SHP77 treated with DMSO at 0.1 percent for 48 hours (cell line): ENCODE measurements around the gene CCNG1.
"Not testable (repeated sequence)": the region's sequence is repeated elsewhere in the genome, so short reads cannot be mapped to it uniquely, and the experiment has no call there.

Experiments used
- DNase-seq: peaks from one replicate; lab custom pipeline; 2025; lab: John Stamatoyannopoulos, UW

CCNG1 gene

GRCh38 chr5:163444526-163444925, 7.1 kb downstream of the CCNG1 start:
- DNase-seq: no peak

GRCh38 chr5:163445345-163445744, 8.0 kb downstream of the CCNG1 start:
- DNase-seq: no peak

DNA sequence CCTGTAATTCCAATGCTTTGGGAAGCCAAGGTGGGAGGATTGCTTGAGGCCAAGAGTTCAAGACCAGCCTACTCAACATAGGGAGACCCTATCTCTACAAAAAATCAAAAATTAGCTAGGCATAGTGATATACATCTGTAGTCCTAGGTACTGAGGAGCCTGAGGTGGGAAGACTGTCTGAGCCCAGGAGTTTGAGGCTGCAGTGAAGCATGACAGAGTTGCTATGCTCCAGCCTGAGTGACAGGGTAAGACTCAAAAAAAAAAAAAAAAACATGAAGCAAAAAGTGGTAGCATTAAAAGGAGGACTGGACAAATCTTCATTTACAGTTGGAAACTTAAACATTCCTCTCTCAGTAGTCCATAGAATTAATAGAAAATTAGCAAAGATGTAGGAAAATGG, 9.8 kb downstream of the CCNG1 start:
- DNase-seq: no peak

GRCh38 chr5:163447875-163448274, 10.5 kb downstream of the CCNG1 start:
- no peak for DNase-seq

- no peak for DNase-seq
These were observed 11.1 kb downstream of the CCNG1 start for GRCh38 chr5:163448491-163448890.

GRCh38 chr5:163451489-163451888, 14.1 kb downstream of the CCNG1 start:
- DNase-seq: no peak

GRCh38 chr5:163453705-163454104, 16.3 kb downstream of the CCNG1 start:
- no peak for DNase-seq

- DNase-seq: not testable (repeated sequence)
These were observed 18.0 kb downstream of the CCNG1 start for GRCh38 chr5:163455406-163455805.

DNA sequence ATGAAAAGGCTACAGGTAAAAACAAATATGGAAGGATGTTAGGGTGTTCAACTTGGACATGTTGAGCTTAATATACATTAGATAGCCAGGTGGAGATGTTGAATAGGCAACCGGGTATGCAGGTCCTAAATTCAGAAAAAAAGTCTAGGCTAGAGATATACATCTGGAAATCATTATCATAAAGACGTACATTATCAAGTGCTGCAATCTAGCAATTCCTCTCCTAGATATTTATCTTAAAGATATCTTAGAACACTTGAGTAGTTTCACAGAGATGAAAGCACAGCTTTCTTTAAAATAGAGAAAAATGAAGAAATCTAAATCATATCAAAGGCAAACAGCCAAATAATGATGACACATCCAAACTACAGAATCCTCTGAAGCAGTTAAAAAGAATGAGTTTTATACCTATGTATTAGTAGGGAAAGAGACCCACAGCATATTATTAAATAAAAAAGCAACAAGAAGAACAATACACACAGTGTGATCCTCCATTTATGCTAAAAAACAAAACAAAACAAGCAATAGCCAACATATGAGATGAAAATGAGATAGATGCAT, 18.7 kb downstream of the CCNG1 start:
- no peak for DNase-seq

DNA sequence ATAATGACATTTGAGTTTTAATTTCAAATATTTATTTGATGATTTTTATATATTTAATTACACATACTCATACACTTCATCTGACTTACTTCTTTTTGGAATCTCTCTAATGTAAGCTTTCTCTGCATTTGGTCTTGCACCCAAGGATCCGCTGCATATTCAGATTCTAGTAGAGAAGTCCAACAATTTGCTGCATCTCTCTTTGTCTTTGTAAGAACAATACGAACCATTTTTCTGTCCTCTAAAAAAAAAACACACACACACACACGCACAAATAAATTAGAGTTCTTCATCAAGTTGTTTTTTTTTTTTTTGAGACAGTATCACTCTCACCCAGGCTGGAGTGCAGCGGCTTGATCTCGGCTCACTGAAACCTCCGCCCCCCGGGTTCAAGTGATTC, 19.4 kb downstream of the CCNG1 start:
- no peak for DNase-seq

- no peak for DNase-seq
These were observed 21.5 kb downstream of the CCNG1 start for GRCh38 chr5:163458778-163459385.

DNA sequence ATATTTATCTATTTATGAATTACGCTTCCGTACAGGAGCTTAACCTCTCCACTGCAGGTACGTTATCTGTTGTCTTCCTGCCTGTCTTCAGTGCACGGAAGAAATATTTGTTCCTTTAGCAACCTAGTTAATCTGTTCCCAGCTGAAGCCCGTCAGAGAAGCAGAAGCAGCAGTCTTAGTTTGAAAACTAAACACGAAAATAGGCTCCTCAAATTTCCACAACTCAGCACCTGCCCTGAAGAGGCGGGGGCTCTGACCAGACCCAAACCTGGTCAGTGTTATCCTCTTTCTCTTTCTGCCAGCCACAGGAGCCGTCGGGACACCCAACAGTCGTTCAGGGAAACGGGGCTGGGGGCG, 22.0 kb downstream of the CCNG1 start:
- DNase-seq: no peak

DNA sequence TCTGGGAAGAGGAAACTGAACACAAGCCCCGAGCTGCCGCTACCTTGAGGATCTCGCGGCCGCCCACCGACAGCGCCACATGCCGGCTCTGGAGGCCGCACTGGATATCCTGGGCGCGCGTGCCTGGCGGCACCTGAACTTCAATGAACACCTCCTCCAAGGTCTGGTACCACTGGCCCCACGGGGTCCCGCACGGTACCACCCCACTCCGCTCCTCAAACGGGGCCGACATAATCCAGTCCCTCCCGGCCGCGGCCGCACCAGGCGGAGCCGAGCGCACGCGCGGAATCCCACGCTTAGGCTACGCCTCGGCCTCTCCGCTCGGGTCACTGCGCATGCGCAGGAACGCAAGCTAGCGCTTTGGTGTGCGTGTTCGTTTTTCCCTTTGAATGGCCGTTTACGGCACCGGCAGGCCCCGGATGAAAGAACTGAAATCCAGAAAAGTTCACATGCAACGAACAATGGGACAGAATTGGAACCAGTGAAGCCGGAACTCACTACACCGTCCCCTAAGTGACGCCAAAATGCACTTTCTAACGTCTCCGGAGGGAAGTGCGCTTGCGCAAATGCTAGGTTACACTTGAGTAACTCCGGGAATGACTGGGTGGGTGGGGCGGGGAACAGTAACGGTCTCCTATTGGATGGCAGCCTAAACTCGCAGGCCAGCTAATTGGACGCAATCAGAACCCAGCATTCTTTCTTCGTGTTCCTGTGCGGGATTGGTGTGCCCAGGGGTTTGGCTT, 22.6 kb downstream of the CCNG1 start, which contains the start of gene NUDCD2:
NUDCD2 (minus strand) TSS at position 284 of the 743 bp plus-strand sequence; CDS start at position 232, 52 bp downstream.
- DNase-seq: peak; percentile 93

- no peak for DNase-seq
These were observed 23.3 kb downstream of the CCNG1 start, which contains the start of gene HMMR for GRCh38 chr5:163460562-163461171. TSS of gene HMMR (plus strand) at chr5:163460632. CDS start at chr5:163460693, 61 bp downstream.

GRCh38 chr5:163463063-163463435, 25.7 kb downstream of the CCNG1 start:
- DNase-seq: no peak

- no peak for DNase-seq
These were observed 30.3 kb downstream of the CCNG1 start for GRCh38 chr5:163467682-163468081.

DNA sequence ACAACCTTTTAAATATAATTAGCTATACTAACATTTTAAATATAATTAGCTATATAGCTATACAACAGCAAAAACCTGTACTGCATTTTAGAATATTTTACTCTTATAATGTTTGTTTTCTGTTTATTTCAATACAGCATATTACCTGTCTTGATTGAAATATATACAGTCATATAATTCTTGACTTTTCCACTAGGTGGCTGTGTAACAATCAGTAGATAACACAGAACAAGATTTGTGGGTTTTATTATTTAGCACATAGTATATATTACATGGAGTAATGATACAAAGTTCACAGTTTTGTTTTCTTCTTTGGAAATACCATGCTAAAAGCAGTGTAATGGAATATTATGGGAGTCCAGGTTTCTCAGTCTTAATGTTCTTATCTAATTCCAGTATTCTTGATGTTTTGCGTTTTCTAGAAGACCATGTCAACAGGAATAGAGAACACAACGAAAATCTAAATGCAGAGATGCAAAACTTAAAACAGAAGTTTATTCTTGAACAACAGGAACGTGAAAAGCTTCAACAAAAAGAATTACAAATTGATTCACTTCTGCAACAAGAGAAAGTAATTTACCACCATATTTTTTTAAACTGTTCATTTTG, 36.3 kb downstream of the CCNG1 start:
- DNase-seq: no peak

DNA sequence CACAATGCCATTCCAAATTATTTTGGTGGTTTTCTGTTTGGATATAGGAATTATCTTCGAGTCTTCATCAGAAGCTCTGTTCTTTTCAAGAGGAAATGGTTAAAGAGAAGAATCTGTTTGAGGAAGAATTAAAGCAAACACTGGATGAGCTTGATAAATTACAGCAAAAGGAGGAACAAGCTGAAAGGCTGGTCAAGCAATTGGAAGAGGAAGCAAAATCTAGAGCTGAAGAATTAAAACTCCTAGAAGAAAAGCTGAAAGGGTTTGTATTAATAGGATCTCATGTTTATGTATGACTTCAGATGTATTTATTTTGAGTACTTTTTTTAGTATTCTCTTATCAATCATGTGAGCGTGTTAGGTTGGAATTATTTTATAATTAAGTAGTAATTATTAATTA, 38.0 kb downstream of the CCNG1 start:
- DNase-seq: no peak

- DNase-seq: no peak
These were observed 41.0 kb downstream of the CCNG1 start for GRCh38 chr5:163478126-163478981.

DNA sequence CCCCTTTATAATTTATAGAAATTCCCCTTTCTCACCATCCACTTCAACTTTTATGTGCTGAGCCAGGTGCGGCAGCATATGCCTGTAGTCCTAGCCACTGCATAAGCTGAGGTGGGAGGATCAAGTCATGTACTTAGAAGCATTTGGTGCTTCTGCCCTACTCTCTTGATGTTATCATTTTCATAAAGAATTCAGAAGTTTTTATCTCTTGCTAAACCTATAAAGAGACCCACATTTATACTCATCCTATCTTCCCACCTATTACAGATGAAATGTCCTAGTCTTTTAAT, 41.5 kb downstream of the CCNG1 start:
- DNase-seq: no peak

DNA sequence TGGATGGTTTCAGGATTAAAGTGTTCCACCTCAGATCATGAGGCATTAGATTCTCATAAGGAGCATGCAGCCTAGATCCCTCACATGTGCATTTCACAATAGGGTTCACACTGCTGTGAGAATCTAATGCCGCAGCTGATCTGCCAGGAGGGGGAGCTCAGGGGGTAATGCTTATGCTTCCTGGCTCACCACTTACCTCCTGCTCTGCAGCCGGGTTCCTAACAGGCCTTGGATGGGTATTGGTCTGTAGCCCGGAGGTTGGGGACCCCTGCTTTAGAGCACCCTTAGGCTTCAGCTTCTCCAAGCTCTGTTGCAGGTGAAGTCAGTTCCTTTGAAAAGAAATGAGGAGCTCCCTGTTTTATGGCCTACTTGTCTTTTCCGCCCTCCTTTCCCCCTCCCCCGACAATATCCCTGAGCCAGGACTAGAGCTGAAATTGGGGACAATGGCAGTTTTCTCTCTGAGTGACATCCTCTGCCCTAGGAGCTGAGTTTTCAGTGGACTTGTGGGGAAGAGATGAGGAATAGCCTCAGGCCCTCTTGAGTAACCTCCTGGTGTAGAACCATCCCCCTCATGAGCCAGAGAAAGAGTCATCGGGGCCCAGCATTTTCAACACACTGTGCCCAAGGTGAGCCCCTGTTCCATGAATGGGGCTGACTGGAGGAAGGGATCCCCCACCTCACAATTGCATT, 51.8 kb downstream of the CCNG1 start:
- DNase-seq: no peak
